ENCODE measurements around the gene FHL2. TPM values are rescaled to one million over a fixed set of nuclear protein-coding genes. Genes with fewer than 3 reads are reported as not detected.

Gene FHL2
- total and polyA plus RNA-seq, 2 of the 13 experiments (the other 11 are each of a cell fraction or from before 2014, with no cell fraction given) = 1.9 to 74.8 TPM

DNA sequence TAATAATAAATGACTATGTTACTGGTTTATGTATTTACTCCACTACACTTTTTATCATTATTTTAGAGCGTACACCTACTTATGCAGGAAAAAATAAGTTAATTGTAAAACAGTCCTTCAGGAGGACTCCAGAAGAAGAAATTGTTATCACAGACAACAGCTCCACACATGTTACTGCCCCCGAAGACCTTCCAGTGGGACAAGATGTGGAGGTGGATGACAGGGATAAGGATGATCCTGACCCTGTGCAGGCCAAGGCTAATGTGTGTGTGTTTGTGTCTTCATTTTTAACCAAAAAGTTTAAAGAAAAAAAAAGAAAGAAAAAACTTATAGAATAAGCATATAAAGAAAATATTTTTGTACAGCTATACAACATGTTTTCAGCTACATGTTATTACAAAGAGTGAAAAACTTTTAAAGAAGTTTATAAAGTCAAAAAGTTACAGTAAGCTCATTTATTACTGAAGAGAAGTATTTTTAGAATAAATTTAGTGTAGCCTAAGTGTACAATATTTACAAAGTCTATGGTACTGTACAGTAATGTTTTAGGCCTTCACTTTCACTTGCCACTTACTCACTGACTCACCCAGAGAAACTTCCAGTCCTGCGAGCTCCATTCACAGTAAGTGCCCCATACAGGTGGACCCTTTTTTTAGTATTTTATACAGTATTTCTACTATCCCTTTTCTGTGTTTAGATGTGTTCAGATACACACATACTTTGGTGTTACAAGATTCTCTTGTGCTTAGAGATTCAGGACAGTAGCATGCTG, 76.8 kb downstream of the FHL2 start:
- FAIRE-seq (no peak), DNase-seq (ENCODE audit: low spot score) (no peak), ATAC-seq (no peak)
- Histone ChIP-seq H3K27ac (ENCODE audit: extremely low read length, insufficient read depth, low read length) (no peak overlapping the region), H3K9ac (ENCODE audit: insufficient read depth, low read depth, low read length) (no peak overlapping the region), H2AFZ (ENCODE audit: low read length) (no peak overlapping the region), H3K27me3 (ENCODE audit: control insufficient read depth in 1 of 2, insufficient read depth in 2 of 2, low read length in 2 of 2) (no peaks in the 10 kb centered on the region), H4K20me1 (ENCODE audit: insufficient read depth, low read length) (peaks cover 6% of the 10 kb centered on the region; the same call in 1 of the 2 replicates), H3K4me2 (ENCODE audit: low read depth, low read length) (no peak overlapping the region), H3K36me3 (replicated peaks in 1 of 2; ENCODE audit: control insufficient read depth in 1 of 2, insufficient read depth in 2 of 2, low read length in 2 of 2) (peaks cover 7 to 30% of the 10 kb centered on the region in 2 experiments), H3K9me3 (ENCODE audit: low read length) (no peaks in the 10 kb centered on the region), H3K4me1 (ENCODE audit: insufficient read depth, low read length) (peaks cover 13% of the 10 kb centered on the region), H3K4me3 (replicated peaks in 1 of 3; ENCODE audit: insufficient read depth in 1 of 3, low read depth in 2 of 3, low read length in 3 of 3) (no peak overlapping the region), H3K79me2 (ENCODE audit: insufficient read depth, low read length) (peaks cover 91% of the 10 kb centered on the region)
- TF ChIP-seq HNRNPL (IDR thresholded peaks at IDR 0.05; ENCODE audit: low read depth, low read length) = no peak
- no peak for TF ChIP-seq FOXC1 (CRISPR knock-in tag; IDR thresholded peaks at IDR 0.05; ENCODE audit: borderline replicate concordance)
- no peak for TF ChIP-seq ZNF367 (CRISPR knock-in tag; IDR thresholded peaks at IDR 0.05; ENCODE audit: borderline replicate concordance)
- TF ChIP-seq, protein P1, sequence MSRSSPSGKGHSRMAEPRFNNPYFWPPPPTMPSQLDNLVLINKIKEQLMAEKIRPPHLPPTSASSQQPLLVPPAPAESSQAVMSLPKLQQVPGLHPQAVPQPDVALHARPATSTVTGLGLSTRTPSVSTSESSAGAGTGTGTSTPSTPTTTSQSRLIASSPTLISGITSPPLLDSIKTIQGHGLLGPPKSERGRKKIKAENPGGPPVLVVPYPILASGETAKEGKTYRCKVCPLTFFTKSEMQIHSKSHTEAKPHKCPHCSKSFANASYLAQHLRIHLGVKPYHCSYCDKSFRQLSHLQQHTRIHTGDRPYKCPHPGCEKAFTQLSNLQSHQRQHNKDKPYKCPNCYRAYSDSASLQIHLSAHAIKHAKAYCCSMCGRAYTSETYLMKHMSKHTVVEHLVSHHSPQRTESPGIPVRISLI (CRISPR knock-in tag; IDR thresholded peaks at IDR 0.05; ENCODE audit: borderline replicate concordance) = no peak
- TF ChIP-seq ZNF75D (CRISPR knock-in tag; IDR thresholded peaks at IDR 0.05; ENCODE audit: borderline replicate concordance) = no peak
- TF ChIP-seq MED1 (CRISPR knock-in tag; IDR thresholded peaks at IDR 0.05) = no peak
- no peak for TF ChIP-seq STAG1 (CRISPR knock-in tag; IDR thresholded peaks at IDR 0.05)
- TF ChIP-seq ZNF33A (CRISPR knock-in tag; IDR thresholded peaks at IDR 0.05; ENCODE audit: borderline replicate concordance) = no peak
- no peak for TF ChIP-seq HNRNPUL1 (IDR thresholded peaks at IDR 0.05; ENCODE audit: low read depth, low read length)
- TF ChIP-seq RBM39 (IDR thresholded peaks at IDR 0.05; ENCODE audit: low read depth, low read length, poor library complexity, severe bottlenecking) = no peak
- TF ChIP-seq, protein P2, sequence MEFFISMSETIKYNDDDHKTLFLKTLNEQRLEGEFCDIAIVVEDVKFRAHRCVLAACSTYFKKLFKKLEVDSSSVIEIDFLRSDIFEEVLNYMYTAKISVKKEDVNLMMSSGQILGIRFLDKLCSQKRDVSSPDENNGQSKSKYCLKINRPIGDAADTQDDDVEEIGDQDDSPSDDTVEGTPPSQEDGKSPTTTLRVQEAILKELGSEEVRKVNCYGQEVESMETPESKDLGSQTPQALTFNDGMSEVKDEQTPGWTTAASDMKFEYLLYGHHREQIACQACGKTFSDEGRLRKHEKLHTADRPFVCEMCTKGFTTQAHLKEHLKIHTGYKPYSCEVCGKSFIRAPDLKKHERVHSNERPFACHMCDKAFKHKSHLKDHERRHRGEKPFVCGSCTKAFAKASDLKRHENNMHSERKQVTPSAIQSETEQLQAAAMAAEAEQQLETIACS (CRISPR knock-in tag; IDR thresholded peaks at IDR 0.05) = no peak
- TF ChIP-seq KLF16 (CRISPR knock-in tag; IDR thresholded peaks at IDR 0.05) = no peak
- no peak for TF ChIP-seq IKZF4 (CRISPR knock-in tag; IDR thresholded peaks at IDR 0.05; ENCODE audit: borderline replicate concordance, low read depth, not compliant biosample characterization)
- no peak for TF ChIP-seq ATF7 (IDR thresholded peaks at IDR 0.05)
- no peak for TF ChIP-seq ATF7 (CRISPR knock-in tag; IDR thresholded peaks at IDR 0.05)
- TF ChIP-seq, protein P3, sequence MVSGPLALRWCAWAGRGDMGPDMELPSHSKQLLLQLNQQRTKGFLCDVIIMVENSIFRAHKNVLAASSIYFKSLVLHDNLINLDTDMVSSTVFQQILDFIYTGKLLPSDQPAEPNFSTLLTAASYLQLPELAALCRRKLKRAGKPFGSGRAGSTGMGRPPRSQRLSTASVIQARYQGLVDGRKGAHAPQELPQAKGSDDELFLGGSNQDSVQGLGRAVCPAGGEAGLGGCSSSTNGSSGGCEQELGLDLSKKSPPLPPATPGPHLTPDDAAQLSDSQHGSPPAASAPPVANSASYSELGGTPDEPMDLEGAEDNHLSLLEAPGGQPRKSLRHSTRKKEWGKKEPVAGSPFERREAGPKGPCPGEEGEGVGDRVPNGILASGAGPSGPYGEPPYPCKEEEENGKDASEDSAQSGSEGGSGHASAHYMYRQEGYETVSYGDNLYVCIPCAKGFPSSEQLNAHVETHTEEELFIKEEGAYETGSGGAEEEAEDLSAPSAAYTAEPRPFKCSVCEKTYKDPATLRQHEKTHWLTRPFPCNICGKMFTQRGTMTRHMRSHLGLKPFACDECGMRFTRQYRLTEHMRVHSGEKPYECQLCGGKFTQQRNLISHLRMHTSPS (CRISPR knock-in tag; IDR thresholded peaks at IDR 0.05; ENCODE audit: low read depth) = no peak
- in situ Hi-C loops (cut with HindIII; ENCODE audit: extremely low pct_ligation_motif_present, low pct_unique_long_range_greater_than_20kb) = no loop called here
- POLR2A ChIA-PET = no interaction called here
- intact Hi-C loops (cut with micrococcal nuclease; ENCODE audit: unreplicated experiment) = no loop called here
- CTCF ChIA-PET (ENCODE audit: low intra/inter-chr PET ratio, low total read pairs) = no interaction called here
- BruUV-seq (replicated peaks) = no TSS peak
- 95% methylated on average over 3 of the region's 3 CpGs for WGBS (ENCODE audit: low lambda C conversion rate)

All from HepG2 (cell line).